OCI-LY3 (cell line): Measurements from ENCODE around the gene SLC9C2.

ENCODE experiments used
- H2AFZ ChIP-seq: fragments of 200-600, 300-600 bp; shearing (Covaris generic); 2 replicates; pipeline ENCODE4 v1.6.0; 2014; ENCODE audit warnings: antibody characterized with exemption, low read depth, low read length
- H3K27ac ChIP-seq: fragments of 200-600, 300-600 bp; sonication (generic); 2 replicates; pipeline ENCODE4 v1.5.1; 2014; ENCODE audit warnings: mild to moderate bottlenecking, low read length, moderate library complexity, mixed read lengths
- H3K27me3 ChIP-seq: fragments of 200-600, 300-600 bp; sonication (generic); 2 replicates; pipeline ENCODE4 v1.6.1; 2014; ENCODE audit warnings: low read depth, low read length, mixed read lengths
- H3K36me3 ChIP-seq: fragments of 200-600, 300-600 bp; sonication (generic); replicated peaks from 2 replicates; pipeline ENCODE3; 2014; ENCODE audit warnings: low read depth, low read length, mixed read lengths
- H3K4me1 ChIP-seq: fragments of 300-600, 200-600 bp; sonication (generic); 2 replicates; pipeline ENCODE4 v1.6.1; 2014; ENCODE audit warnings: low read length, mixed read lengths
- H3K4me2 ChIP-seq: fragments of 200-600, 300-600 bp; sonication (generic); 2 replicates; pipeline ENCODE4 v1.6.1; 2014; ENCODE audit warnings: low read length, mixed read lengths
- H3K4me3 ChIP-seq: fragments of 300-600, 200-600 bp; sonication (generic); 2 replicates; pipeline ENCODE4 v1.5.1; 2014; ENCODE audit warnings: antibody characterized with exemption, mild to moderate bottlenecking, low read length, moderate library complexity
- H3K79me2 ChIP-seq: fragments of 300-600, 200-600 bp; shearing (Covaris generic); 2 replicates; pipeline ENCODE4 v1.6.1; 2014; ENCODE audit warnings: mild to moderate bottlenecking, low read length, mixed read lengths
- H3K9ac ChIP-seq: fragments of 300-600, 200-600 bp; shearing (Covaris generic); 2 replicates; pipeline ENCODE4 v1.6.0; 2014; ENCODE audit warnings: mild to moderate bottlenecking, low read length, moderate library complexity
- H3K9me3 ChIP-seq: fragments of 200-600, 300-600 bp; shearing (Covaris generic); 2 replicates; pipeline ENCODE4 v1.6.1; 2014; ENCODE audit warnings: low read length, mixed read lengths; ENCODE audit not compliant: insufficient read depth
- H4K20me1 ChIP-seq: fragments of 200-600, 300-600 bp; sonication (generic); 2 replicates; pipeline ENCODE4 v1.6.1; 2016; ENCODE audit warnings: low read length, mixed read lengths; ENCODE audit not compliant: insufficient read depth
- CTCF ChIP-seq: fragments of 200-600, 300-600 bp; sonication (generic); IDR thresholded peaks from 2 replicates; pipeline ENCODE4 v1.5.1; 2014; ENCODE audit warnings: antibody characterized with exemption, low read length, low read depth
- EZH2phosphoT487 ChIP-seq: fragments of 200-600 bp; shearing (Covaris generic); IDR thresholded peaks from 2 replicates; pipeline ENCODE4 v1.6.1; 2018; ENCODE audit warnings: antibody characterized with exemption, mixed run types, low read depth

SLC9C2 gene

DNA sequence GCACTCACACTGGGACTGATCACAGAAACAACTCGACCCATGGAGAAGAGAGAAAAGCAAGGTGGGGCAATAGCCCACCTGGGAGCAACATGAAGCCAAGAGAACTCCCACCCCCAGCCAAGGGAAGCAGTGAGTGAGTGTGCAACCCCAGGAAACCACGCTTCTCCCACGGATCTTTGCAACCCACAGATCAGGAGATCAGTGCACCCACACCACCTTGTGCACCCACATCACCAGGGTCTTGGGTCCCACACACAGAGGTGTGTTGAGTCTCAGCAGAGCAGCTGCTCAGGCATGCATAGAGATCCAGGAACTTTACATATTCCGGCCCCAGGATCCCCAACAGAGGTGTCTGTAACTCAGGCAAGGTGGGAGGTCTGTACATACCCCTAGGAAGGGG lies 143.0 kb downstream of the SLC9C2 start:
- TF ChIP-seq EZH2phosphoT487: no peak
- TF ChIP-seq CTCF: no peak
- no peaks in the 10 kb centered on the region for H3K9me3 ChIP-seq
- no peaks in the 10 kb centered on the region for H3K79me2 ChIP-seq
- no peak overlapping the region for H3K4me2 ChIP-seq
- H3K4me3 ChIP-seq: no peak overlapping the region
- no peaks in the 10 kb centered on the region for H3K4me1 ChIP-seq
- no peak overlapping the region for H3K27ac ChIP-seq
- H4K20me1 ChIP-seq: no peaks in the 10 kb centered on the region
- H3K36me3 ChIP-seq: peaks cover 21% of the 10 kb centered on the region
- no peak overlapping the region for H2AFZ ChIP-seq
- H3K27me3 ChIP-seq: no peaks in the 10 kb centered on the region
- no peak overlapping the region for H3K9ac ChIP-seq

DNA sequence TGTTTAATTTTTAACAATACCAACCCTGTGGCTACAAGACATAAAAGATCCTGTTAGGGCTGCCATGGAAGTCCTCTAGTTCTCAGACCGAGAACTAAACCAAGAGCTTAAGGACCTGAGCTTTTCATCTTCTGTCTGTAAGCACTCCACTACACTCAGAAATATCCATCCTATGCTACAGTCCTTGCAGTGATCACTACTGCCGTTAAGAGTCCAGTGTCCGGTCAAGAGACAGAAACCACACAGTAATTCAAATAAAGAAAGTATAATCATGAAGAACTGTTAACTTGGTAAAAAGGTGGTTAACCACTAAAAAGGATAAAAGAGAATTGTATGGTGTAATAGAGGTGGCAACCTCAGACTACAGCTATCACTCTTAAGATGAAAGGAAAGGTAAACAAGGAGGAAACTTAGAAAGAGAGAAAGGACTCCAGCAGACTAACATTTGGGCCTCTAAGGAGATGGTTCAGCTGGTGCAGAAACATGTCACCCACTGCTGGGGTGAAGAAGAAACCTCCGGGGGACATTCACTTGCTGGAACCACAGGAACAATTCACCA lies 147.8 kb downstream of the SLC9C2 start:
- no peaks in the 10 kb centered on the region for H3K27me3 ChIP-seq
- H3K9me3 ChIP-seq: no peaks in the 10 kb centered on the region
- H2AFZ ChIP-seq: no peak overlapping the region
- H3K27ac ChIP-seq: no peak overlapping the region
- no peak for TF ChIP-seq EZH2phosphoT487
- no peak for TF ChIP-seq CTCF
- H3K36me3 ChIP-seq: peaks cover 3% of the 10 kb centered on the region
- no peaks in the 10 kb centered on the region for H4K20me1 ChIP-seq
- no peak overlapping the region for H3K4me2 ChIP-seq
- H3K4me1 ChIP-seq: peaks cover 8% of the 10 kb centered on the region
- no peaks in the 10 kb centered on the region for H3K79me2 ChIP-seq
- H3K4me3 ChIP-seq: no peak overlapping the region
- H3K9ac ChIP-seq: no peak overlapping the region

- Histone ChIP-seq H3K4me3 (no peak overlapping the region), H3K27ac (no peak overlapping the region), H3K27me3 (no peaks in the 10 kb centered on the region), H4K20me1 (no peaks in the 10 kb centered on the region), H3K9ac (no peak overlapping the region), H3K9me3 (no peaks in the 10 kb centered on the region), H3K79me2 (no peaks in the 10 kb centered on the region), H2AFZ (no peak overlapping the region), H3K36me3 (no peaks in the 10 kb centered on the region), H3K4me2 (no peak overlapping the region), H3K4me1 (peaks cover 8% of the 10 kb centered on the region)
- no peak for TF ChIP-seq CTCF
- TF ChIP-seq EZH2phosphoT487: no peak
These were observed 148.9 kb downstream of the SLC9C2 start for GRCh38 chr1:173453982-173454381.

DNA sequence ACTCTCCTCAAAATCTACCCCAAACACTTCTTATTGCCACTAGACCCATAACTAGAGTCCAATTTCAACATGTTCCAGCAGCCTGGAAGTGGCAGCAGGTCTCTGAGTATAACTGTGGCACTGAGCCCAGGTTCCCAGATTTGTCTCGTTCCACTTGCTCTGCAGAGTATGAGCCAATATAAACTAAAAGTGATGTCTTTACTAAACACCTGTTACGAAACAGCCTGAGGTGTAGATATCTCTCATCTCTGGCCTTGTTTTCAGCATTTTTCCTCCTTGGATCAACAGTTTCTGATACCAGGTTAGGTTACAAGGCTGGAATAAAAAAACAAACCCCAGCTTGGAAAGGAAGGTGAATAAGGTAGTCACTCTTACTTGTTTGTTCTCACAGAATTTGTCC lies 150.9 kb downstream of the SLC9C2 start:
- H3K36me3 ChIP-seq: peaks cover 9% of the 10 kb centered on the region
- TF ChIP-seq CTCF: no peak
- TF ChIP-seq EZH2phosphoT487: no peak
- no peaks in the 10 kb centered on the region for H3K9me3 ChIP-seq
- H3K4me1 ChIP-seq: peaks cover 12% of the 10 kb centered on the region
- no peak overlapping the region for H3K4me3 ChIP-seq
- H3K4me2 ChIP-seq: no peak overlapping the region
- H3K27ac ChIP-seq: no peak overlapping the region
- H3K9ac ChIP-seq: no peak overlapping the region
- no peaks in the 10 kb centered on the region for H3K79me2 ChIP-seq
- no peaks in the 10 kb centered on the region for H4K20me1 ChIP-seq
- H2AFZ ChIP-seq: no peak overlapping the region
- H3K27me3 ChIP-seq: no peaks in the 10 kb centered on the region
